Keratinocyte (primary cell): ENCODE measurements around the gene MTR.

Experiments
- EZH2 ChIP-seq: IDR thresholded peaks from one replicate; pipeline ENCODE4 v1.6.1; 2012; ENCODE audit warnings: inconsistent platforms, mild to moderate bottlenecking, low read length, moderate library complexity
- TF ChIP-seq, protein P1 (sequence below), 3 experiments: IDR thresholded peaks in 1 of 3; conservative IDR thresholded peaks in 1 of 3; optimal IDR thresholded peaks in 1 of 3; 2 replicates in 2 of 3; 3 replicates in 1 of 3; pipeline versions ENCODE3 to v1.5.1; 2011; ENCODE audit warnings: low read length in 3 of 3, mild to moderate bottlenecking in 3 of 3, moderate library complexity in 2 of 3, control low read depth in 1 of 3, inconsistent platforms in 1 of 3; ENCODE audit not compliant: insufficient read depth in 2 of 3; ENCODE audit errors: extremely low read depth in 1 of 3

DNA sequence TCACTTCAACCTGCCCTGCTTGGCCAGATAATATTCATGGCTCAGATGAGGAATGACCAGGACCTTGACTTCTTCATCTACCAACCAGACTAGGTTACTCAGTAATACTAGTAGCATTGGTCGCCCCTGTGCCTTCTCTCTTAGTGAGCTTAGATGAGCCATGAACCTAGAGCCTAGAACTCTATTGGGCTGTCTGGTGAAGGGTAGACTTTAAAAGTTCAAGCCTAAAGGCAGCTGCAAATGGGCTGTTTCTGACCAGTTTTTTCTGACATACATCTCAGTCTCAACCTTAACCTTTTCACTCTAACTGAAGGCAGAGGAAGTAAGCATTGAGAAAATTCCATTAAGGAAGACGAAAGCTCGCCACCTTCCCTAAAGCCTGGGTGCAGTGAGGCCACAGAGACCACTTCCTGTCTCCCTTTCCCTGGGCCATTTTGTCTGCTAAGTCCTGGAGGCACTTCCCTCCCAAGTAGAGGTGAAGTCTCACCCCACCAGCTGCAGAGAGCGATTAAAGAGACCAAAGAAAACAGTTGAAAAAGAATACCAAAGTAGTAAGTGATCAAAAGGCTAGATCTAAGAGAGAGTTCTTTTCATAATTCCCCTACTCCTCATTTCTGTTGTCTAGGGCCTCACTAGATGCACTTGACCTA is 53.3 kb downstream of the MTR start:
- TF ChIP-seq, protein P1, sequence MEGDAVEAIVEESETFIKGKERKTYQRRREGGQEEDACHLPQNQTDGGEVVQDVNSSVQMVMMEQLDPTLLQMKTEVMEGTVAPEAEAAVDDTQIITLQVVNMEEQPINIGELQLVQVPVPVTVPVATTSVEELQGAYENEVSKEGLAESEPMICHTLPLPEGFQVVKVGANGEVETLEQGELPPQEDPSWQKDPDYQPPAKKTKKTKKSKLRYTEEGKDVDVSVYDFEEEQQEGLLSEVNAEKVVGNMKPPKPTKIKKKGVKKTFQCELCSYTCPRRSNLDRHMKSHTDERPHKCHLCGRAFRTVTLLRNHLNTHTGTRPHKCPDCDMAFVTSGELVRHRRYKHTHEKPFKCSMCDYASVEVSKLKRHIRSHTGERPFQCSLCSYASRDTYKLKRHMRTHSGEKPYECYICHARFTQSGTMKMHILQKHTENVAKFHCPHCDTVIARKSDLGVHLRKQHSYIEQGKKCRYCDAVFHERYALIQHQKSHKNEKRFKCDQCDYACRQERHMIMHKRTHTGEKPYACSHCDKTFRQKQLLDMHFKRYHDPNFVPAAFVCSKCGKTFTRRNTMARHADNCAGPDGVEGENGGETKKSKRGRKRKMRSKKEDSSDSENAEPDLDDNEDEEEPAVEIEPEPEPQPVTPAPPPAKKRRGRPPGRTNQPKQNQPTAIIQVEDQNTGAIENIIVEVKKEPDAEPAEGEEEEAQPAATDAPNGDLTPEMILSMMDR (optimal IDR thresholded peaks at IDR 0.05 in 1 of 3, IDR thresholded peaks at IDR 0.05 in 1 of 3, conservative IDR thresholded peaks at IDR 0.05 in 1 of 3; ENCODE audit: extremely low read depth in 1 of 3, insufficient read depth in 2 of 3, low read length in 3 of 3) = no peak
- no peak for TF ChIP-seq EZH2
